ENCODE data around the gene SEMA6A.

- no peak for TF ChIP-seq REST (IDR thresholded peaks at IDR 0.05)
- no peak for TF ChIP-seq TAF1 (conservative IDR thresholded peaks at IDR 0.05)
- TF ChIP-seq CTCF (IDR thresholded peaks at IDR 0.05; ENCODE audit: low read depth, low read length, missing input control), result no peak
Measured at GRCh38 chr5:116528519-116529234, 45.9 kb downstream of the SEMA6A start.

Data from liver (tissue), 3 donors.